HL-60 (cell line): ENCODE results near the gene OR2K2.
"Not testable (repeated sequence)": the region's sequence is repeated elsewhere in the genome, so short reads cannot be mapped to it uniquely, and the experiment has no call there.

Experiments
- CTCF ChIP-seq: IDR thresholded peaks from one replicate; pipeline ENCODE4 v1.5.1; 2011; ENCODE audit warnings: low read length, control low read depth, inconsistent platforms; ENCODE audit not compliant: insufficient read depth
- POLR2AphosphoS5 ChIP-seq: IDR thresholded peaks from 2 replicates; pipeline ENCODE4 v1.6.1; 2012; ENCODE audit warnings: low read depth
- TF ChIP-seq, protein P1 (sequence below): IDR thresholded peaks from 2 replicates; pipeline ENCODE4 v1.6.1; 2012; ENCODE audit warnings: low read depth; ENCODE audit not compliant: insufficient replicate concordance

GRCh38 chr9:111304000-111304399 lies 26.0 kb downstream of the OR2K2 start:
- TF ChIP-seq POLR2AphosphoS5, CTCF: not testable (repeated sequence)
- TF ChIP-seq, protein P1, sequence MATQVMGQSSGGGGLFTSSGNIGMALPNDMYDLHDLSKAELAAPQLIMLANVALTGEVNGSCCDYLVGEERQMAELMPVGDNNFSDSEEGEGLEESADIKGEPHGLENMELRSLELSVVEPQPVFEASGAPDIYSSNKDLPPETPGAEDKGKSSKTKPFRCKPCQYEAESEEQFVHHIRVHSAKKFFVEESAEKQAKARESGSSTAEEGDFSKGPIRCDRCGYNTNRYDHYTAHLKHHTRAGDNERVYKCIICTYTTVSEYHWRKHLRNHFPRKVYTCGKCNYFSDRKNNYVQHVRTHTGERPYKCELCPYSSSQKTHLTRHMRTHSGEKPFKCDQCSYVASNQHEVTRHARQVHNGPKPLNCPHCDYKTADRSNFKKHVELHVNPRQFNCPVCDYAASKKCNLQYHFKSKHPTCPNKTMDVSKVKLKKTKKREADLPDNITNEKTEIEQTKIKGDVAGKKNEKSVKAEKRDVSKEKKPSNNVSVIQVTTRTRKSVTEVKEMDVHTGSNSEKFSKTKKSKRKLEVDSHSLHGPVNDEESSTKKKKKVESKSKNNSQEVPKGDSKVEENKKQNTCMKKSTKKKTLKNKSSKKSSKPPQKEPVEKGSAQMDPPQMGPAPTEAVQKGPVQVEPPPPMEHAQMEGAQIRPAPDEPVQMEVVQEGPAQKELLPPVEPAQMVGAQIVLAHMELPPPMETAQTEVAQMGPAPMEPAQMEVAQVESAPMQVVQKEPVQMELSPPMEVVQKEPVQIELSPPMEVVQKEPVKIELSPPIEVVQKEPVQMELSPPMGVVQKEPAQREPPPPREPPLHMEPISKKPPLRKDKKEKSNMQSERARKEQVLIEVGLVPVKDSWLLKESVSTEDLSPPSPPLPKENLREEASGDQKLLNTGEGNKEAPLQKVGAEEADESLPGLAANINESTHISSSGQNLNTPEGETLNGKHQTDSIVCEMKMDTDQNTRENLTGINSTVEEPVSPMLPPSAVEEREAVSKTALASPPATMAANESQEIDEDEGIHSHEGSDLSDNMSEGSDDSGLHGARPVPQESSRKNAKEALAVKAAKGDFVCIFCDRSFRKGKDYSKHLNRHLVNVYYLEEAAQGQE = not testable (repeated sequence)
